ENCODE data around the gene EXD3.

Gene EXD3

DNA sequence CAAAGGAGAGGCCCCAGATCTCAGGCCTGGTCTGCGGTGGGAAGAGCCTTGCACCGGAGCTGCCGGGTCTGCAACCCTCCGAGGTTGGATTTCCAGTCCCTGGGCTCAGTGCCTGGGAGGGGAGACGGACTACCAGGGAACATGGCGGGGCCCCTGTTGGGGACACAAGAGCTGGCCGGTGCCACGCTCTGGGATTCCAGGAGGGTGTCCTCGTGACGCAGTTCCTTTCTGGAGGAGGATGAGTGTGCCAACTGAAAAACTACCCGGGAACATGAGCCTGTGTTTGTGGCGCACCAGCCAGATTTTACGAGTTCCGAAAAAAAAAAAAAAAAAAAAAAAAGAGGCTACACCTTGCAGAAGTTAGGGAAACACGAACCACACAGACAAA is 129.9 kb downstream of the EXD3 start:
- Histone ChIP-seq H3K4me1 (ENCODE audit: control insufficient read depth in 2 of 2, insufficient read depth in 1 of 2, low read depth in 1 of 2, low read length in 2 of 2) (peaks cover 16 to 17% of the 10 kb centered on the region in 2 donors), H3K79me1 (ENCODE audit: low read depth, low read length) (peaks cover 2% of the 10 kb centered on the region)

DNA sequence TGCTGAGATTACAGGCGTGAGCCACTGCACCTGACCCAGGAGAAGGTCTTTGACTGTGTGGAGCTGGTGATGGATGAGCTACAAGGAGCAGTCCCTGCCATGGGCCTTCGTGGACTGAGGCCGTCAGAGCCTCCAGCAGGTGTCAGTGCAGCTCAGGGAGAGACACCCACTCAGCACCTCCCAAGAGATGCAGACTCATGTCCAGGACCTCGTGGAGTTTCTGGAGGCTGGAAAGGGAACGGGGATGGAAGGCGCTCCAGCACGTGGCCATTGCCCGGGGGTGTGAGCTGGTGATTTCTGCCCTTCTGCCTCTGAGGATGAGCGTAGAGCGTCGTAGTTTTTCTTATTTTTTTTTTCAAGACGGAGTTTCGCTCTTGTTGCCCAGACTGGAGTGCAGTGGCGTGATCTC is 136.0 kb downstream of the EXD3 start:
- WGBS, 2 donors (ENCODE audit: extremely low coverage in 2 of 2, insufficient read length in 2 of 2, insufficient replicate concordance in 1 of 2) = no CpG with 5 or more reads among the region's 14 CpGs
- Histone ChIP-seq H2BK15ac (ENCODE audit: low read length) (no peak overlapping the region), H3K18ac (ENCODE audit: low read length) (no peak overlapping the region), H3K36me3 (replicated peaks in 1 of 2; ENCODE audit: control insufficient read depth in 2 of 2, insufficient read depth in 2 of 2, low read length in 2 of 2) (no peaks in the 10 kb centered on the region), H3K4me3 (ENCODE audit: low read length in 2 of 2) (no peak overlapping the region), H3K9ac (ENCODE audit: low read depth, low read length, poor library complexity) (no peak overlapping the region), H2AFZ (ENCODE audit: low read length) (no peak overlapping the region), H3K27ac (replicated peaks; ENCODE audit: low read length) (no peak overlapping the region), H3K27me3 (ENCODE audit: control insufficient read depth in 3 of 3, insufficient read depth in 3 of 3, low read depth in 1 of 3, low read length in 3 of 3) (no peaks in the 10 kb centered on the region), H4K91ac (ENCODE audit: low read depth, low read length, poor library complexity) (no peak overlapping the region), H4K8ac (ENCODE audit: low read depth, low read length) (no peak overlapping the region), H3K23ac (ENCODE audit: low read depth, low read length, poor library complexity) (no peak overlapping the region), H2BK5ac (ENCODE audit: low read length) (no peak overlapping the region), H3K4me1 (ENCODE audit: control insufficient read depth in 2 of 2, insufficient read depth in 1 of 2, low read depth in 1 of 2, low read length in 2 of 2) (no peaks in the 10 kb centered on the region), H2BK120ac (ENCODE audit: low read depth, low read length) (no peak overlapping the region), H3K9me3 (replicated peaks in 1 of 2; ENCODE audit: control insufficient read depth in 2 of 2, insufficient read depth in 1 of 2, low read depth in 1 of 2, low read length in 2 of 2) (peaks cover 0 to 6% of the 10 kb centered on the region in 2 donors), H3K4me2 (ENCODE audit: insufficient read depth, low read length, poor library complexity, severe bottlenecking) (no peak overlapping the region), H3K79me1 (ENCODE audit: low read depth, low read length) (no peaks in the 10 kb centered on the region), H3K4ac (ENCODE audit: low read length) (no peak overlapping the region), H3K14ac (ENCODE audit: low read length) (no peak overlapping the region), H2AK5ac (ENCODE audit: low read depth, low read length) (no peak overlapping the region), H2BK12ac (ENCODE audit: low read length) (no peak overlapping the region)
- DNase-seq (ENCODE audit: low spot score) = no peak

More for the DNA sequence above, 129.9 kb downstream of the EXD3 start:
- Histone ChIP-seq H3K27ac (replicated peaks; ENCODE audit: low read length) (no peak overlapping the region), H3K4me3 (ENCODE audit: low read length in 2 of 2) (no peak overlapping the region), H2BK120ac (ENCODE audit: low read depth, low read length) (no peak overlapping the region), H3K23ac (ENCODE audit: low read depth, low read length, poor library complexity) (no peak overlapping the region), H2BK5ac (ENCODE audit: low read length) (no peak overlapping the region), H3K18ac (ENCODE audit: low read length) (peak overlapping the region; percentile 64), H3K36me3 (replicated peaks in 1 of 2; ENCODE audit: control insufficient read depth in 2 of 2, insufficient read depth in 2 of 2, low read length in 2 of 2) (peaks cover 0 to 3% of the 10 kb centered on the region in 2 donors), H2BK15ac (ENCODE audit: low read length) (no peak overlapping the region), H2AK5ac (ENCODE audit: low read depth, low read length) (no peak overlapping the region), H4K91ac (ENCODE audit: low read depth, low read length, poor library complexity) (no peak overlapping the region), H3K27me3 (ENCODE audit: control insufficient read depth in 3 of 3, insufficient read depth in 3 of 3, low read depth in 1 of 3, low read length in 3 of 3) (peaks cover 0 to 9% (median 2%) of the 10 kb centered on the region in 3 experiments), H3K14ac (ENCODE audit: low read length) (no peak overlapping the region), H3K4me2 (ENCODE audit: insufficient read depth, low read length, poor library complexity, severe bottlenecking) (no peak overlapping the region), H3K9me3 (replicated peaks in 1 of 2; ENCODE audit: control insufficient read depth in 2 of 2, insufficient read depth in 1 of 2, low read depth in 1 of 2, low read length in 2 of 2) (peaks cover 0 to 10% of the 10 kb centered on the region in 2 donors), H3K9ac (ENCODE audit: low read depth, low read length, poor library complexity) (no peak overlapping the region), H2BK12ac (ENCODE audit: low read length) (no peak overlapping the region), H4K8ac (ENCODE audit: low read depth, low read length) (peak overlapping the region; percentile 65), H2AFZ (ENCODE audit: low read length) (peak overlapping the region; percentile 55), H3K4ac (ENCODE audit: low read length) (no peak overlapping the region)
- WGBS, 2 donors (ENCODE audit: extremely low coverage in 2 of 2, insufficient read length in 2 of 2, insufficient replicate concordance in 1 of 2) = no CpG with 5 or more reads among the region's 15 CpGs
- DNase-seq (ENCODE audit: low spot score) = no peak

GRCh38 chr9:137281345-137282116 is 141.4 kb downstream of the EXD3 start:
- H3K4ac ChIP-seq (ENCODE audit: low read length) = no peak overlapping the region
- peaks cover 11 to 18% of the 10 kb centered on the region in 2 donors for H3K4me1 ChIP-seq (ENCODE audit: control insufficient read depth in 2 of 2, insufficient read depth in 1 of 2, low read depth in 1 of 2, low read length in 2 of 2)
- H3K4me2 ChIP-seq (ENCODE audit: insufficient read depth, low read length, poor library complexity, severe bottlenecking) = peak overlapping the region; percentile 76
- H2BK12ac ChIP-seq (ENCODE audit: low read length) = no peak overlapping the region
- no peak overlapping the region for H4K8ac ChIP-seq (ENCODE audit: low read depth, low read length)
- no peak overlapping the region for H2AFZ ChIP-seq (ENCODE audit: low read length)
- peak overlapping the region; percentile 98 for H2AK5ac ChIP-seq (ENCODE audit: low read depth, low read length)
- peak overlapping the region; percentile 77 for H3K9ac ChIP-seq (ENCODE audit: low read depth, low read length, poor library complexity)
- no CpG with 5 or more reads among the region's 39 CpGs for WGBS, 2 donors (ENCODE audit: extremely low coverage in 2 of 2, insufficient read length in 2 of 2, insufficient replicate concordance in 1 of 2)
- H3K79me1 ChIP-seq (ENCODE audit: low read depth, low read length) = peaks cover 5% of the 10 kb centered on the region
- peak overlapping the region; percentile 97 for H3K18ac ChIP-seq (ENCODE audit: low read length)
- peaks cover 0 to 7% of the 10 kb centered on the region in 2 donors for H3K36me3 ChIP-seq (replicated peaks in 1 of 2; ENCODE audit: control insufficient read depth in 2 of 2, insufficient read depth in 2 of 2, low read length in 2 of 2)
- DNase-seq (ENCODE audit: low spot score) = peak; percentile 37
- H3K4me3 ChIP-seq (ENCODE audit: low read length in 2 of 2) = peak overlapping the region in 1 of 2 donors; percentile 81
- peak overlapping the region; percentile 92 for H2BK15ac ChIP-seq (ENCODE audit: low read length)
- no peak overlapping the region for H2BK5ac ChIP-seq (ENCODE audit: low read length)
- peak overlapping the region; percentile 96 for H3K14ac ChIP-seq (ENCODE audit: low read length)
- peaks cover 3 to 12% of the 10 kb centered on the region in 2 donors for H3K9me3 ChIP-seq (replicated peaks in 1 of 2; ENCODE audit: control insufficient read depth in 2 of 2, insufficient read depth in 1 of 2, low read depth in 1 of 2, low read length in 2 of 2)
- no peak overlapping the region for H4K91ac ChIP-seq (ENCODE audit: low read depth, low read length, poor library complexity)
- no peak overlapping the region for H3K27ac ChIP-seq (replicated peaks; ENCODE audit: low read length)
- H3K27me3 ChIP-seq (ENCODE audit: control insufficient read depth in 3 of 3, insufficient read depth in 3 of 3, low read depth in 1 of 3, low read length in 3 of 3) = peaks cover 0 to 39% (median 9%) of the 10 kb centered on the region in 3 experiments
- peak overlapping the region; percentile 54 for H2BK120ac ChIP-seq (ENCODE audit: low read depth, low read length)
- H3K23ac ChIP-seq (ENCODE audit: low read depth, low read length, poor library complexity) = peak overlapping the region; percentile 31
